Esophagus squamous epithelium (tissue), 4 donors: ENCODE results near the gene HS3ST2.

Experiments used
- POLR2A ChIP-seq, 4 donors: fragments of 450-650 bp; IDR thresholded peaks; one replicate each; pipeline ENCODE4 v1.6.1; 2017; ENCODE audit warnings: antibody characterized with exemption in 4 of 4, mild to moderate bottlenecking in 4 of 4, moderate library complexity in 3 of 4
- TF ChIP-seq, protein P1 (sequence below), 6 experiments: fragments of 450-650 bp in 4 of 6; fragments of 200-600 bp in 2 of 6; sonication (generic) in 2 of 6; IDR thresholded peaks; one replicate each; pipeline ENCODE4 v1.5.1; 2016 to 2019; ENCODE audit warnings: antibody characterized with exemption in 6 of 6, mild to moderate bottlenecking in 4 of 6, moderate library complexity in 4 of 6

GRCh38 chr16:22948058-22948602 is 134.2 kb downstream of the HS3ST2 start:
- no peak for TF ChIP-seq POLR2A (IDR thresholded peaks at IDR 0.05)
- TF ChIP-seq, protein P1, sequence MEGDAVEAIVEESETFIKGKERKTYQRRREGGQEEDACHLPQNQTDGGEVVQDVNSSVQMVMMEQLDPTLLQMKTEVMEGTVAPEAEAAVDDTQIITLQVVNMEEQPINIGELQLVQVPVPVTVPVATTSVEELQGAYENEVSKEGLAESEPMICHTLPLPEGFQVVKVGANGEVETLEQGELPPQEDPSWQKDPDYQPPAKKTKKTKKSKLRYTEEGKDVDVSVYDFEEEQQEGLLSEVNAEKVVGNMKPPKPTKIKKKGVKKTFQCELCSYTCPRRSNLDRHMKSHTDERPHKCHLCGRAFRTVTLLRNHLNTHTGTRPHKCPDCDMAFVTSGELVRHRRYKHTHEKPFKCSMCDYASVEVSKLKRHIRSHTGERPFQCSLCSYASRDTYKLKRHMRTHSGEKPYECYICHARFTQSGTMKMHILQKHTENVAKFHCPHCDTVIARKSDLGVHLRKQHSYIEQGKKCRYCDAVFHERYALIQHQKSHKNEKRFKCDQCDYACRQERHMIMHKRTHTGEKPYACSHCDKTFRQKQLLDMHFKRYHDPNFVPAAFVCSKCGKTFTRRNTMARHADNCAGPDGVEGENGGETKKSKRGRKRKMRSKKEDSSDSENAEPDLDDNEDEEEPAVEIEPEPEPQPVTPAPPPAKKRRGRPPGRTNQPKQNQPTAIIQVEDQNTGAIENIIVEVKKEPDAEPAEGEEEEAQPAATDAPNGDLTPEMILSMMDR (IDR thresholded peaks at IDR 0.05), result no peak
